Astrocyte of the spinal cord (primary cell): ENCODE data around the gene INPP5J.

ENCODE experiments used
- DNase-seq: peaks from one replicate; pipeline ENCODE4 v3.0.0; 2011; ENCODE audit warnings: low read depth, low spot score
- H3K4me3 ChIP-seq: 2 replicates; pipeline ENCODE4 v1.5.1; 2011; ENCODE audit warnings: low read depth, mild to moderate bottlenecking, low read length, moderate library complexity
- CTCF ChIP-seq: IDR thresholded peaks from 2 replicates; pipeline ENCODE4 v1.5.1; 2012; ENCODE audit warnings: low read depth, mild to moderate bottlenecking, low read length, inconsistent platforms
- in situ Hi-C: cut with HindIII; loops from 2 replicates; pipeline ENCODE4 v1.10.0; 2017; ENCODE audit warnings: low sequenced_read_pairs

INPP5J gene

GRCh38 chr22:31148953-31149627 lies 26.3 kb downstream of the INPP5J start:
- in situ Hi-C loops, result no loop called here
- peak; percentile 98 for TF ChIP-seq CTCF
- H3K4me3 ChIP-seq, result no peak overlapping the region
- peak; percentile 80 for DNase-seq

- in situ Hi-C loops, result no loop called here
- DNase-seq, result no peak
- peak; percentile 50 for TF ChIP-seq CTCF
- H3K4me3 ChIP-seq, result no peak overlapping the region
These were observed 27.8 kb downstream of the INPP5J start for GRCh38 chr22:31150615-31151014.

GRCh38 chr22:31151872-31152271 lies 29.1 kb downstream of the INPP5J start:
- no peak overlapping the region for H3K4me3 ChIP-seq
- DNase-seq, result no peak
- no peak for TF ChIP-seq CTCF
- in situ Hi-C loops, result no loop called here

GRCh38 chr22:31153357-31153756 lies 30.6 kb downstream of the INPP5J start:
- no peak overlapping the region for H3K4me3 ChIP-seq
- no peak for DNase-seq
- TF ChIP-seq CTCF, result no peak
- in situ Hi-C loops, result no loop called here

GRCh38 chr22:31154975-31155374 lies 32.2 kb downstream of the INPP5J start:
- no peak for DNase-seq
- no peak overlapping the region for H3K4me3 ChIP-seq
- in situ Hi-C loops, result no loop called here
- TF ChIP-seq CTCF, result no peak

- no peak for TF ChIP-seq CTCF
- in situ Hi-C loops, result no loop called here
- DNase-seq, result peak; percentile 14
- no peak overlapping the region for H3K4me3 ChIP-seq
These were observed 32.7 kb downstream of the INPP5J start for GRCh38 chr22:31155422-31155821.
